MM.1S (cell line): ENCODE results near the gene CFHR2.

Source experiments
- DNase-seq: peaks from one replicate; pipeline ENCODE4 v3.0.0-alpha.2; 2015
- H2AFZ ChIP-seq: fragments of 300-600 bp; sonication (generic); 2 replicates; pipeline ENCODE4 v1.6.0; 2016; ENCODE audit warnings: antibody characterized with exemption, low read length
- H3F3A ChIP-seq: fragments of 300-600 bp; sonication (generic); 2 replicates; pipeline ENCODE4 v1.6.1; 2016; ENCODE audit warnings: mild to moderate bottlenecking, antibody characterized with exemption, low read length, moderate library complexity, mixed read lengths; ENCODE audit not compliant: insufficient read depth
- H3K27ac ChIP-seq: fragments of 300-600 bp; sonication (generic); 2 replicates; pipeline ENCODE4 v1.5.1; 2016; ENCODE audit warnings: mild to moderate bottlenecking, low read length
- H3K27me3 ChIP-seq: fragments of 300-600 bp; sonication (generic); replicated peaks from 2 replicates; pipeline ENCODE4 v1.6.0; 2016; ENCODE audit warnings: low read length; ENCODE audit not compliant: insufficient read depth
- H3K36me3 ChIP-seq: fragments of 300-600 bp; sonication (generic); replicated peaks from 2 replicates; pipeline ENCODE4 v1.6.1; 2016; ENCODE audit warnings: mild to moderate bottlenecking, low read length, mixed read lengths; ENCODE audit not compliant: insufficient read depth
- H3K4me1 ChIP-seq: fragments of 300-600 bp; sonication (generic); 2 replicates; pipeline ENCODE4 v1.6.1; 2016; ENCODE audit warnings: low read length, mixed read lengths
- H3K4me2 ChIP-seq: fragments of 300-600 bp; sonication (generic); 2 replicates; pipeline ENCODE4 v1.6.0; 2016; ENCODE audit warnings: low read depth, low read length
- H3K4me3 ChIP-seq: fragments of 300-600 bp; sonication (generic); 2 replicates; pipeline ENCODE4 v1.5.1; 2016; ENCODE audit warnings: low read length, mixed read lengths
- H3K79me2 ChIP-seq: fragments of 300-600 bp; sonication (generic); 2 replicates; pipeline ENCODE4 v1.6.1; 2016; ENCODE audit warnings: mixed run types, low read length, mixed read lengths
- H3K9ac ChIP-seq: fragments of 300-600 bp; sonication (generic); 2 replicates; pipeline ENCODE4 v1.6.1; 2016; ENCODE audit warnings: low read length, mixed read lengths
- H3K9me2 ChIP-seq: fragments of 300-600 bp; sonication (generic); replicated peaks from 2 replicates; pipeline ENCODE4 v1.6.1; 2016; ENCODE audit warnings: mild to moderate bottlenecking, low read length, mixed read lengths; ENCODE audit not compliant: insufficient read depth
- H3K9me3 ChIP-seq: fragments of 300-600 bp; sonication (generic); replicated peaks from 2 replicates; pipeline ENCODE4 v1.6.1; 2016; ENCODE audit warnings: mild to moderate bottlenecking, low read length, mixed read lengths; ENCODE audit not compliant: insufficient read depth
- H4K20me1 ChIP-seq: fragments of 300-600 bp; sonication (generic); 2 replicates; pipeline ENCODE4 v1.6.1; 2016; ENCODE audit warnings: mild to moderate bottlenecking, low read length, moderate library complexity, mixed read lengths; ENCODE audit not compliant: insufficient read depth
- CTCF ChIP-seq: fragments of 300-600 bp; sonication (generic); IDR thresholded peaks from 2 replicates; pipeline ENCODE4 v1.5.1; 2016; ENCODE audit warnings: antibody characterized with exemption, low read length, mixed read lengths
- EZH2 ChIP-seq: fragments of 300-600 bp; sonication (generic); optimal IDR thresholded peaks from 2 replicates; pipeline ENCODE3; 2017; ENCODE audit warnings: low read depth, mild to moderate bottlenecking, antibody characterized with exemption, low read length, mixed read lengths
- EZH2phosphoT487 ChIP-seq: fragments of 300-600 bp; sonication (generic); IDR thresholded peaks from 2 replicates; pipeline ENCODE4 v1.6.1; 2018; ENCODE audit warnings: antibody characterized with exemption, low read length

Gene CFHR2

GRCh38 chr1:197003132-197003531, 59.6 kb downstream of the CFHR2 start:
- no peaks in the 10 kb centered on the region for H3K4me1 ChIP-seq
- DNase-seq, result no peak
- no peaks in the 10 kb centered on the region for H4K20me1 ChIP-seq
- H3K9ac ChIP-seq, result no peak overlapping the region
- TF ChIP-seq CTCF (no peak), EZH2phosphoT487 (no peak), EZH2 (no peak)
- H3K9me3 ChIP-seq, result no peaks in the 10 kb centered on the region
- H3K9me2 ChIP-seq, result 0 out of 2 replicates have a peak, but pooled peaks cover 3% of the 10 kb centered on the region
- no peak overlapping the region for H2AFZ ChIP-seq
- no peak overlapping the region for H3K4me2 ChIP-seq
- H3K36me3 ChIP-seq, result no peaks in the 10 kb centered on the region
- no peaks in the 10 kb centered on the region for H3K79me2 ChIP-seq
- no peak overlapping the region for H3K27ac ChIP-seq
- no peaks in the 10 kb centered on the region for H3K27me3 ChIP-seq
- no peaks in the 10 kb centered on the region for H3F3A ChIP-seq
- H3K4me3 ChIP-seq, result no peak overlapping the region

GRCh38 chr1:197008861-197009260, 65.3 kb downstream of the CFHR2 start:
- no peaks in the 10 kb centered on the region for H3K79me2 ChIP-seq
- no peaks in the 10 kb centered on the region for H3F3A ChIP-seq
- no peak overlapping the region for H3K27ac ChIP-seq
- no peak overlapping the region for H3K4me3 ChIP-seq
- H3K9me3 ChIP-seq, result no peaks in the 10 kb centered on the region
- H4K20me1 ChIP-seq, result no peaks in the 10 kb centered on the region
- no peaks in the 10 kb centered on the region for H3K36me3 ChIP-seq
- H3K4me2 ChIP-seq, result no peak overlapping the region
- DNase-seq, result no peak
- no peaks in the 10 kb centered on the region for H3K4me1 ChIP-seq
- TF ChIP-seq EZH2, result no peak
- no peak for TF ChIP-seq EZH2phosphoT487
- no peak for TF ChIP-seq CTCF
- no peaks in the 10 kb centered on the region for H3K9me2 ChIP-seq
- no peak overlapping the region for H3K9ac ChIP-seq
- no peaks in the 10 kb centered on the region for H3K27me3 ChIP-seq
- H2AFZ ChIP-seq, result no peak overlapping the region
